COLO668 (cell line): ENCODE data around the gene MARVELD2.
"Not testable (repeated sequence)": the region's sequence is repeated elsewhere in the genome, so short reads cannot be mapped to it uniquely, and the experiment has no call there.

ENCODE experiments used
- DNase-seq: peaks from one replicate; lab custom pipeline; 2025; ENCODE audit not compliant: unreplicated experiment; lab: John Stamatoyannopoulos, UW

The MARVELD2 gene

GRCh38 chr5:69449511-69449910 lies 34.6 kb downstream of the MARVELD2 start:
- DNase-seq: no peak

- DNase-seq: no peak
Observed at GRCh38 chr5:69450116-69450515, 35.2 kb downstream of the MARVELD2 start.

- DNase-seq: not testable (repeated sequence)
Observed at GRCh38 chr5:69450527-69450926, 35.6 kb downstream of the MARVELD2 start.

GRCh38 chr5:69451941-69452647 lies 37.2 kb downstream of the MARVELD2 start:
- DNase-seq: peak; percentile 10

- DNase-seq: not testable (repeated sequence)
Observed at GRCh38 chr5:69453487-69453886, 38.6 kb downstream of the MARVELD2 start.

GRCh38 chr5:69454460-69455249 lies 39.7 kb downstream of the MARVELD2 start:
- DNase-seq: no peak

GRCh38 chr5:69455428-69455988 lies 40.6 kb downstream of the MARVELD2 start:
- DNase-seq: not testable (repeated sequence)

GRCh38 chr5:69462170-69462569 lies 47.3 kb downstream of the MARVELD2 start:
- no peak for DNase-seq

- not testable (repeated sequence) for DNase-seq
Observed at GRCh38 chr5:69466375-69466774, 51.5 kb downstream of the MARVELD2 start.

- no peak for DNase-seq
Observed at GRCh38 chr5:69467442-69468225, 52.7 kb downstream of the MARVELD2 start.

GRCh38 chr5:69468631-69469030 lies 53.7 kb downstream of the MARVELD2 start:
- DNase-seq: no peak

GRCh38 chr5:69471516-69471915 lies 56.6 kb downstream of the MARVELD2 start:
- not testable (repeated sequence) for DNase-seq

- DNase-seq: not testable (repeated sequence)
Observed at GRCh38 chr5:69472535-69473143, 57.7 kb downstream of the MARVELD2 start.

GRCh38 chr5:69477170-69477569 lies 62.3 kb downstream of the MARVELD2 start:
- DNase-seq: no peak

GRCh38 chr5:69478296-69478695 lies 63.4 kb downstream of the MARVELD2 start:
- DNase-seq: not testable (repeated sequence)

- DNase-seq: no peak
Observed at GRCh38 chr5:69484891-69485290, 70.0 kb downstream of the MARVELD2 start.

- DNase-seq: no peak
Observed at GRCh38 chr5:69485471-69485870, 70.6 kb downstream of the MARVELD2 start.

GRCh38 chr5:69489246-69489645 lies 74.3 kb downstream of the MARVELD2 start:
- DNase-seq: no peak

- DNase-seq: no peak
Observed at GRCh38 chr5:69491027-69491426, 76.1 kb downstream of the MARVELD2 start.

- no peak for DNase-seq
Observed at GRCh38 chr5:69491838-69492390, 77.0 kb downstream of the MARVELD2 start.
